HG02885 (cell line): ENCODE measurements around the gene FRMD8.

Experiments used
- ATAC-seq: cut with Tn5 transposase; IDR thresholded peaks from one replicate; pipeline ENCODE4 v1.9.1; 2021; ENCODE audit warnings: mild to moderate bottlenecking; ENCODE audit not compliant: unreplicated experiment, poor library complexity

FRMD8 gene

GRCh38 chr11:65422633-65423515 is 36.4 kb downstream of the FRMD8 start, which contains the start of gene NEAT1:
TSS of gene NEAT1 (plus strand) at chr11:65422798.
- ATAC-seq = peak; percentile 26

- no peak for ATAC-seq
Measured at GRCh38 chr11:65423516-65424204, 37.2 kb downstream of the FRMD8 start.

- no peak for ATAC-seq
Measured at GRCh38 chr11:65424205-65425104, 38.0 kb downstream of the FRMD8 start.

- no peak for ATAC-seq
Measured at GRCh38 chr11:65425105-65425970, 38.9 kb downstream of the FRMD8 start.

GRCh38 chr11:65425971-65426838 is 39.8 kb downstream of the FRMD8 start:
- ATAC-seq = no peak

DNA sequence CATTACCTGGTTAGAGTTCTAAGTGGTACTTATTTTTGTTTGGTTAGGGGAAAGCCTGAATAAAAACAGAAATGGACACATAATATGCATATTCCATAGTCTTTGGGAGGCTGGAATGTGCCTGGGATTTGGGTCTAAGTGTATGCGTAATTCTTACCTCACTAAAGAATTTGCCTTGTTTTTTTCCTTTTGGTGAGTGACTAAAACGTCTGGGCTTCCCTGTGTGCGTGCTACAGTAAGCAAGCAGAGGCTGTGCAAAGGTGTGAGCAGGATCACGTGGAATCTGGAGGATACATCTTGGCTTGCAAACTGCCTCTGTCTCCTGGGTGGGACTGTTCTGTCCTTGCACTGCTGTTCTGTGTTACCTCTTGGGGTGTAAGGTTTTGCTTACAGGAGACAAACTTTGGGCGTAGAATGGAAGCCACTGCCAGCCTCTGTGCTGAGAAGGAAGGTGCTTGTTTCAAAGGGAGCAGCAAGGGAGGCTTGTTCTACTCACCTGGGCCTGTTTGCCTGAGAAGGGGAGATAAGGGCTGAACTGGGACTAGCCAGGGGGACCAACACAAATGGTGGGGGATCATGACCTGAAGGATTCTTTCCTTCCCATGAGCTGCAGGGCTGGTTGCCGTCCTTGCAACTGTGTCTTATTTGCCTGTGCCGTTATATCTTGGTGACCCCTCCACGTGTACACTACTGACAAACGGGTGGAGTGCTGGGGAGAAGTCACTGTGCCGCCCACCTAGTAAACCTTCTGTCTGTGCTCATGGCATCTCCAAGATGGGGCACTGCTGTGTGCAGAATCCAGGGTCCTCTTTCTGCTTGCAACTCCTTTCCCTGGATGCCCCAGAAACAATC is 40.6 kb downstream of the FRMD8 start:
- no peak for ATAC-seq

GRCh38 chr11:65427691-65428577 is 41.5 kb downstream of the FRMD8 start:
- no peak for ATAC-seq

GRCh38 chr11:65428578-65429067 is 42.2 kb downstream of the FRMD8 start:
- no peak for ATAC-seq

DNA sequence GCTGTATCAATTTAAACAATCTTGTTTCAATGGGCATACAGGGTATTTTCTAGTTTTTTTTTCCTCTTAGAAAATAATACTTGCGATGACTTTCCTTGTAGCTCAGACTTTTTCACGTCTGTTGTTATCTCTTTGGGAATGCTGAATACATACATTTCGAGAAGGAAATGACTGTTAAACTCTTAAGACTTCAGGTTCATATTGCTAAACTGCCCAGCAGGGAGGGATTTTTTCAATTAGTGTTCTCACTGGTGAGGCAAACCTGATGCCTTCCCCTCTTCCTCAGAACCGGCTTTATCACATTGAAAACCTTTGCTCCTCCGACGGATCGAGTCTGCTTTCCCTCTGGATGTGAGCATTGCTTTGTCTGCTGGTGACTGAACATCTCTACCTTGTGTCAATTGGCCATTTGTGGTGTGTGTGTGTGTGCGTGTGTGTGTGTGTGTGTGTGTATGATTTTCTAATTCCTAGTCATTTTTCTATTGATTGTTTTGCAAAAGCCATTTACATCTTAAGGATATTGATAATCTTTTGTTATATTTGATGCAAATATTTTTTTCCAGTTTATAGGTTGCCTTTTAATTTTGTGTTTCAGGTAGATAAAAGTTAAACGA is 42.7 kb downstream of the FRMD8 start:
- no peak for ATAC-seq

DNA sequence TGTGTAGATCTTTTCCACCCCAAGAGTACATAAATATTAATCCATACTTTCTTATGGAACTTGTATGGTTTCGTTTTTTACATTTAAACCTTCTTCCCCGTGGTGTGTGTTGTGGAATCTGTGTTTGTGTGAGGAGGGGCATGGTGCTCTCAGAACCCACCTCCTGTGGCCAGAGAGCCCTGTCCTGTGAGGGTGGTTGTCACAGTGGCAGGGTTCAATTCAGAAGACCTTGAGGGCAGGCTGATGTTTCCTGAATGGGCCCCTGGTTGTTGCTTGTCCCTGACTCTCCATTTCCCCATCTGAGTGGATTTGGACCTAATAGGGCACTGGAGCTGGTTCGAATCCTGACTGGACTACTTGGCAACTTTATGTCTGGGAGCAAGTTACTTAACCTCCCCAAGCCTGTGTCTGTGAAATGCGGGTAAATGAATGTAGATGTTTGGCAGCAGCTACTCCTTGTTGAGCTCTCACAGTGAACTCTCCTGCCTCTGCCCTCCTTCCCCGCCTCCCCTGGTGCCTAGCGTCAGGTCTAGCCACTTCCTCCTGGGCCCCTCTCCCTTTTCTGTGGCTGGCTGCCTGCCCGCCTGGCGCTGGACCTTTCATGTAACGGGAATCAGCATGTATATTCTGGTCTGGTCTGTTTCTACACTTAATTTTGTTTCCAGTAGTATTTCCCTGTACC is 43.4 kb downstream of the FRMD8 start:
- ATAC-seq = no peak

DNA sequence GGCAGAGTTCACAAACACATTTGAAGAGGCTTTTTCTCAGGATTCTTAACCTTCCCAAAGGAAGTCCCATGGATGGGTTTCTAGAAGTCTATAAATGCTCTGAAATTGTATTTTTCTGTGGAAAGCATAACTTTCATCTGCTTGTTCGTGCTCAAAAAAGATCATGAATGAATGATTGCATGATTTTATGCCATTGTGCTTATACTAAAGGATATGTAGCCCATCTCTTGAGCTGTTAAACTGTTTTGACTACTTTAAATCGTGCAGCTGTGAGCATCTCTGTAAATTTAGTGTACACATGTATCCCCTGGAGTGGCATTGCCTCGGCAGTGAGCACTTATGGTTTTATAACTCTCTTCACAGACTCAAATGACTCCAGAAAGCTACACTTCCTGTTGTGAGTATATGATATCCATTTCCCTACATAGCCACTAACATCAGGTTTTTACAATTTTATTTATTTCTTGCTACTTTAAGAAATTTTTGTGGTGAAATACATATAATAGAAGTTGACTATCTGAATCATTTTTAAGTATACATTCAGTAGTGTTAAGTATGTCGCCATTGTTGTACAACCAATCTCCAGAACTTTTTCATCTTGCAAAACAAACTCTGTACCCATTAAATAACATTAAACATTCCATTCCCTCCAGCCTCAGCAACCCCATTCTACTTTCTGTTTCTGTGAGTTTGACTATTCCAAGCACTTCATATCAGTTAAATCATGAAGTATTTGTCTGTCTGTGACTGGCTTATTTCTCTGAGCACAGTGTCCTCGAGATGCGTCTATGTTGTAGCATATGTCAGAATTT is 44.2 kb downstream of the FRMD8 start:
- no peak for ATAC-seq

DNA sequence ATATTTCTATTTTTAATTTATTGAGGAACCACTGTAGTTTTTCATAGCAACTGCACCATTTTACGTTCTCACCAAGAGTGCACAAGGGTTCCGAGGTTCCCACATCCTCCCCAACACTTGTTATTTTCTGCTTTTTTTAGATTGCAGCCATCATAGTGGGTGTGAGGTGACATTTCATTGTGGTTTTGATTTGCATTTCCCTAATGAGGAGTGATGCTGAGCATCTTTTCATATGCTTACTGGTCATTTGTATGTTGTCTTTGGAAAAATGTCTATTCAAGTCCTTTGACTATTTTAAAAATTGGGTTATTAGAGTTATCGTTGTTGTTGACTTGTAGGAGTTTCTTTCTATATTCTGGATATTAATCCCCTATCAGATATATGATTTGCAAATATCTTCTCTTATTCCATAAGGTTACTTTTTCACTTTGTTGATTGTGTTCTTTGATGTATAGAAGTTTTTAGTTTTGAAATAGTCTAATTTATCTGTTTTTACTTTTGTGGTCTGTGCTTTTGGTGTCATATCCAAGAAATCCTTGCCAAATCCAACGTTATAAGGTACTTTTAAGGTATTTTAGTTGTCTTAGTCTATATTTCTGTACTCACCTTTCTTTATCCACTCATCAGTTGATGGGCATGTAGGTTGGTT is 45.1 kb downstream of the FRMD8 start:
- ATAC-seq = peak; percentile 31

DNA sequence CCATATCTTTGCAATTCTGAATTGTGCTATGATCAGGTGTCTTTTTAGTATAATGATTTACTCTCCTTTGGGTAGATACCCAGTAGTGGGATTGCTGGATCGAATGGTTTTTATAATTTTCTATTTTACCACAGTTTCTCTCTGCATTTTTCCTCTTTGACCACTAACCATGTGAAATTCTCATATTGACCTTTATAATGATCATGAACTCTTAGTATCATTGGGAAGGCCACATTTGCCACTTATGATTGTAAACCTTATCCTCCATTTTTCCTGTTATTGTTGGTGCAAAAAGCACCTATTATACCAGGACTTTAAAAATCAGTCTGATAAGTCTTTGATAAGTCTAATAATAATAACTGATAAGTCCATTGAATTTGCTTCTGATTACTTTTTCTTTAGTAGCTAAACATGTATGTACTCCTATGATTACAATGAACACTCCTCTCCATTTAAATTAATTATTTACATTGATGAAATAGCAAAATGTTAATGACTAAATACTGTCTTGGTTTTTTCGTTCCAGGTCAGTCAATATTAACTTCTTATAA is 45.7 kb downstream of the FRMD8 start:
- ATAC-seq = no peak
